ENCODE data around the gene LRP4.

GRCh38 chr11:46850829-46851380 lies 67.4 kb downstream of the LRP4 start:
- TF ChIP-seq ELK1 (IDR thresholded peaks at IDR 0.05; ENCODE audit: borderline replicate concordance, low read depth, low read length) (no peak), CTCF (conservative IDR thresholded peaks at IDR 0.05; ENCODE audit: low read depth, low read length) (no peak), RCOR1 (IDR thresholded peaks at IDR 0.05; ENCODE audit: insufficient replicate concordance, low read length) (no peak), MAZ (IDR thresholded peaks at IDR 0.05; ENCODE audit: borderline replicate concordance, low read depth, low read length) (no peak), RFX5 (IDR thresholded peaks at IDR 0.05; ENCODE audit: low read depth, low read length) (no peak)
